Uterus (tissue), 4 donors: ENCODE results near the gene DNAH7. TPM values are rescaled to one million over a fixed set of nuclear protein-coding genes. Genes with fewer than 3 reads are reported as not detected.

ENCODE experiments used
- DNase-seq, 2 donors: peaks; one replicate each; pipeline ENCODE4 v3.0.0-alpha.2; 2019 to 2020
- H3K27ac ChIP-seq, 2 donors: fragments of 200-600 bp; sonication (generic); 1 replicate in 1 of 2; 2 replicates in 1 of 2; pipeline ENCODE4 v1.5.1; 2016 to 2018
- H3K27me3 ChIP-seq, 2 donors: fragments of 200-600 bp; sonication (generic); one replicate each; pipeline ENCODE4 v1.5.1; 2018 to 2019; ENCODE audit warnings: control low read depth in 1 of 2
- H3K36me3 ChIP-seq, 2 donors: fragments of 200-600 bp; sonication (generic); one replicate each; pipeline ENCODE4 v1.5.1; 2019; ENCODE audit warnings: control low read depth in 1 of 2
- H3K4me1 ChIP-seq, 2 donors: fragments of 200-600 bp; sonication (generic); one replicate each; pipeline ENCODE4 v1.5.1; 2018 to 2019; ENCODE audit warnings: control low read depth in 1 of 2
- H3K4me3 ChIP-seq, 2 donors: fragments of 200-600 bp; sonication (generic); 1 replicate in 1 of 2; 2 replicates in 1 of 2; pipeline ENCODE4 v1.5.1; 2018 to 2019; ENCODE audit warnings: mild to moderate bottlenecking in 1 of 2
- H3K9me3 ChIP-seq, 2 donors: fragments of 200-600 bp; sonication (generic); one replicate each; pipeline ENCODE4 v1.5.1; 2019; ENCODE audit warnings: control low read depth in 1 of 2
- CTCF ChIP-seq, 4 experiments: fragments of 200-600 bp in 2 of 4; fragments of 450-650 bp in 2 of 4; sonication (generic) in 2 of 4; IDR thresholded peaks; one replicate each; pipeline ENCODE4 v1.5.1; 2016 to 2019; ENCODE audit warnings: antibody characterized with exemption in 4 of 4, mild to moderate bottlenecking in 2 of 4, moderate library complexity in 1 of 4
- POLR2A ChIP-seq, 2 donors: fragments of 450-650 bp; IDR thresholded peaks; one replicate each; pipeline ENCODE4 v1.6.1; 2016; ENCODE audit warnings: antibody characterized with exemption in 2 of 2, mild to moderate bottlenecking in 1 of 2, moderate library complexity in 1 of 2
- intact Hi-C: fragments of 100-400 bp; cut with DNase I; formaldehyde crosslinking; loops from one replicate; pipeline ENCODE4 v1.15.1; 2023; ENCODE audit warnings: low total_unique reads
- total RNA-seq, 4 donors: library from RNA; depleted of rRNA in 3 of 4; stranded (reverse); fragments of >200 nt in 3 of 4; gene quantifications; one replicate each; pipeline versions ENCODE4 v1.1.0 to v1.2.4, GENCODE V29; 2014 to 2023
- donor health status: DM: yes; HTN: yes; CAD: no.

DNAH7 gene
- total RNA-seq, 4 donors from 2014 or later = 0.26 to 10.0 (median 1.7) TPM

- H3K27ac ChIP-seq = no peak overlapping the region
- no peaks in the 10 kb centered on the region for H3K27me3 ChIP-seq
- intact Hi-C loops = no loop called here
- no peak overlapping the region for H3K4me3 ChIP-seq
- no peaks in the 10 kb centered on the region for H3K36me3 ChIP-seq
- no peak for TF ChIP-seq CTCF (IDR thresholded peaks at IDR 0.05)
- no peaks in the 10 kb centered on the region for H3K4me1 ChIP-seq
- DNase-seq = no peak
- H3K9me3 ChIP-seq = no peaks in the 10 kb centered on the region
Observed at GRCh38 chr2:195945056-195945455, 123.6 kb downstream of the DNAH7 start.

- TF ChIP-seq CTCF (IDR thresholded peaks at IDR 0.05) (no peak), POLR2A (IDR thresholded peaks at IDR 0.05) (no peak)
- no peak overlapping the region for H3K4me3 ChIP-seq
- no peak overlapping the region for H3K27ac ChIP-seq
- intact Hi-C loops = no loop called here
- no peak for DNase-seq
- no peaks in the 10 kb centered on the region for H3K9me3 ChIP-seq
- H3K4me1 ChIP-seq = no peaks in the 10 kb centered on the region
- H3K27me3 ChIP-seq = no peaks in the 10 kb centered on the region
- H3K36me3 ChIP-seq = no peaks in the 10 kb centered on the region
Observed at GRCh38 chr2:195937176-195937575, 131.5 kb downstream of the DNAH7 start.

DNA sequence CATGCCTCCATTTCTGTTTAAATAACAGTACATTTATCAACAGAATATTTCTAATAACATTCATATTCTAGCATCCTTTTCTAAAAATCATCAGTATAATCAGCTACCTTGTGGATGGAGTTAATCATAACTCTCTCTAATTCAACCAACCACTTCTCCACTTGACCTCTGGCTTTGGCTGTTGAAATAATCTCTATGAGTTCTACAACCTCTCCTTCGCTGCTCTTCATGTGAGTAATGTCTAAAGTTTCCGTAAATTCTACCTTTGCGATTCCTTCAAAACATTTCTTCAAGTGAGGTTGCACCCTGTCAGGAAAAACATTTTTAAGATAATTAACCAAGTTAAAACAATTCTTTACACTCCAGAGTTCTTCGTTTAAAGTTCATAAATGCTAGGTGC is 134.2 kb downstream of the DNAH7 start:
- Histone ChIP-seq H3K27me3 (no peaks in the 10 kb centered on the region), H3K36me3 (no peaks in the 10 kb centered on the region), H3K4me3 (no peak overlapping the region), H3K4me1 (no peaks in the 10 kb centered on the region), H3K27ac (no peak overlapping the region), H3K9me3 (no peaks in the 10 kb centered on the region)
- DNase-seq = no peak
- intact Hi-C loops = no loop called here
- no peak for TF ChIP-seq CTCF (IDR thresholded peaks at IDR 0.05)
- no peak for TF ChIP-seq POLR2A (IDR thresholded peaks at IDR 0.05)

GRCh38 chr2:195929531-195929930 is 139.1 kb downstream of the DNAH7 start:
- Histone ChIP-seq H3K36me3 (no peaks in the 10 kb centered on the region), H3K27me3 (no peaks in the 10 kb centered on the region), H3K4me3 (no peak overlapping the region), H3K9me3 (no peaks in the 10 kb centered on the region), H3K27ac (no peak overlapping the region), H3K4me1 (no peaks in the 10 kb centered on the region)
- no peak for TF ChIP-seq CTCF (IDR thresholded peaks at IDR 0.05)
- no peak for TF ChIP-seq POLR2A (IDR thresholded peaks at IDR 0.05)
- DNase-seq = no peak
- intact Hi-C loops = no loop called here

DNA sequence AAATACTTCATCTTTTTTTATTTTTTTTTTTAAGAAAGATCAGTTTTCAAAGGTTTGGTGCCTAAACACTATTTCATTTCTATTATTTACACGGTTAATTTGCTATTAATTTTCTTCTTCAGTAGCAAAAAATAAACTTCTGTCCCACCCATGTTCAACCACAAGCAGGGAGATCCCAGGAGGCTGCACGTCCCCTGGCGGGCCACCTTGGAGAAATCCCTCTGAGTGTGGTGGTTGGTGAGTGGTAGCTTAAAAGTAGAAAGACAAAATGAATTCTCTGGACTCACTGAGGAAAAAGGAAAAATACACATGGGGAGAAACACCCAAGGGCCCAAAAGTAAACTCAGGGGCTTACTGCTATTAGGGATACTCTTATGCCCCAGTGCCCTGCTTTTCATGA is 143.5 kb downstream of the DNAH7 start:
- intact Hi-C loops = no loop called here

More for the DNA sequence above, 143.5 kb downstream of the DNAH7 start:
- H3K4me1 ChIP-seq = no peaks in the 10 kb centered on the region
- no peaks in the 10 kb centered on the region for H3K36me3 ChIP-seq
- no peak overlapping the region for H3K27ac ChIP-seq
- H3K4me3 ChIP-seq = no peak overlapping the region
- TF ChIP-seq CTCF (IDR thresholded peaks at IDR 0.05) = no peak
- TF ChIP-seq POLR2A (IDR thresholded peaks at IDR 0.05) = no peak
- H3K9me3 ChIP-seq = no peaks in the 10 kb centered on the region
- DNase-seq = no peak
- no peaks in the 10 kb centered on the region for H3K27me3 ChIP-seq
